Neural cell (in vitro differentiated cells): ENCODE data around the gene FBXO3.

Source experiments
- EP300 ChIP-seq: fragments of 450-650 bp; conservative IDR thresholded peaks from 2 replicates; pipeline ENCODE4 v1.6.1; 2014; ENCODE audit warnings: antibody characterized with exemption, mild to moderate bottlenecking, moderate library complexity; ENCODE audit not compliant: poor library complexity, severe bottlenecking
- EZH2 ChIP-seq: fragments of 200-600, 300-800 bp; shearing (Covaris generic), sonication (generic); IDR thresholded peaks from 2 replicates; pipeline ENCODE4 v1.6.1; 2014; ENCODE audit warnings: antibody characterized with exemption, low read length, borderline replicate concordance, mild to moderate bottlenecking; ENCODE audit not compliant: insufficient read depth, poor library complexity, severe bottlenecking
- POLR2AphosphoS5 ChIP-seq: IDR thresholded peaks from 2 replicates; pipeline ENCODE4 v1.6.1; 2012
- RAD21 ChIP-seq: fragments of 450-650 bp; conservative IDR thresholded peaks from 2 replicates; pipeline ENCODE4 v1.6.1; 2014; ENCODE audit warnings: antibody characterized with exemption, mild to moderate bottlenecking, moderate library complexity
- SMC3 ChIP-seq: fragments of 450-650 bp; conservative IDR thresholded peaks from 2 replicates; pipeline ENCODE4 v1.6.1; 2014; ENCODE audit warnings: antibody characterized with exemption, mild to moderate bottlenecking, moderate library complexity; ENCODE audit not compliant: poor library complexity
- TAF1 ChIP-seq: IDR thresholded peaks from 2 replicates; pipeline ENCODE4 v1.6.1; 2012; ENCODE audit warnings: low read depth
- TF ChIP-seq, protein P1 (sequence below): fragments of 450-650 bp; IDR thresholded peaks from 2 replicates; pipeline ENCODE4 v1.5.1; 2014; ENCODE audit warnings: antibody characterized with exemption, mild to moderate bottlenecking, moderate library complexity; ENCODE audit not compliant: poor library complexity, severe bottlenecking
- TF ChIP-seq, protein P2 (sequence below): IDR thresholded peaks from 2 replicates; pipeline ENCODE4 v1.6.1; 2012; ENCODE audit warnings: borderline replicate concordance

DNA sequence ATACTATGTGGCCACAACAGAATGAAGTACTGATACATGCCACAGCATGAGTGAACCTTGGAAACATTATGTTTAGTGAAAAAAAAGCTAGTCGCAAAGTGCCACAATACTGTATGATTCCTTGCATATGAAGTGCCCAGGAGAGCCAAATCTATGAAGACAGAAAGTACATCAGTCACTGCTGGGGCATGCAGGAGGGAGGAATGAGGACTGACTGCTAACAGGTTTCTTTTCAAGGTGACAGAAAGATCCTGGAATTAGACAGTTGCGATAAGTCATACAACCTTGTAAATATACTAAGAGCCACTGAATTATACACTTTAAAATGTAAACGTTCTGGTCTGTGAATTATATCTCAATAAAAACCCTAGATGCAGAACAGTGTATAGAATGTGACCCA is 61.9 kb downstream of the FBXO3 start:
- TF ChIP-seq RAD21: no peak
- TF ChIP-seq, protein P1, sequence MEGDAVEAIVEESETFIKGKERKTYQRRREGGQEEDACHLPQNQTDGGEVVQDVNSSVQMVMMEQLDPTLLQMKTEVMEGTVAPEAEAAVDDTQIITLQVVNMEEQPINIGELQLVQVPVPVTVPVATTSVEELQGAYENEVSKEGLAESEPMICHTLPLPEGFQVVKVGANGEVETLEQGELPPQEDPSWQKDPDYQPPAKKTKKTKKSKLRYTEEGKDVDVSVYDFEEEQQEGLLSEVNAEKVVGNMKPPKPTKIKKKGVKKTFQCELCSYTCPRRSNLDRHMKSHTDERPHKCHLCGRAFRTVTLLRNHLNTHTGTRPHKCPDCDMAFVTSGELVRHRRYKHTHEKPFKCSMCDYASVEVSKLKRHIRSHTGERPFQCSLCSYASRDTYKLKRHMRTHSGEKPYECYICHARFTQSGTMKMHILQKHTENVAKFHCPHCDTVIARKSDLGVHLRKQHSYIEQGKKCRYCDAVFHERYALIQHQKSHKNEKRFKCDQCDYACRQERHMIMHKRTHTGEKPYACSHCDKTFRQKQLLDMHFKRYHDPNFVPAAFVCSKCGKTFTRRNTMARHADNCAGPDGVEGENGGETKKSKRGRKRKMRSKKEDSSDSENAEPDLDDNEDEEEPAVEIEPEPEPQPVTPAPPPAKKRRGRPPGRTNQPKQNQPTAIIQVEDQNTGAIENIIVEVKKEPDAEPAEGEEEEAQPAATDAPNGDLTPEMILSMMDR: no peak
- no peak for TF ChIP-seq EP300
- no peak for TF ChIP-seq EZH2
- TF ChIP-seq POLR2AphosphoS5: no peak
- TF ChIP-seq, protein P2, sequence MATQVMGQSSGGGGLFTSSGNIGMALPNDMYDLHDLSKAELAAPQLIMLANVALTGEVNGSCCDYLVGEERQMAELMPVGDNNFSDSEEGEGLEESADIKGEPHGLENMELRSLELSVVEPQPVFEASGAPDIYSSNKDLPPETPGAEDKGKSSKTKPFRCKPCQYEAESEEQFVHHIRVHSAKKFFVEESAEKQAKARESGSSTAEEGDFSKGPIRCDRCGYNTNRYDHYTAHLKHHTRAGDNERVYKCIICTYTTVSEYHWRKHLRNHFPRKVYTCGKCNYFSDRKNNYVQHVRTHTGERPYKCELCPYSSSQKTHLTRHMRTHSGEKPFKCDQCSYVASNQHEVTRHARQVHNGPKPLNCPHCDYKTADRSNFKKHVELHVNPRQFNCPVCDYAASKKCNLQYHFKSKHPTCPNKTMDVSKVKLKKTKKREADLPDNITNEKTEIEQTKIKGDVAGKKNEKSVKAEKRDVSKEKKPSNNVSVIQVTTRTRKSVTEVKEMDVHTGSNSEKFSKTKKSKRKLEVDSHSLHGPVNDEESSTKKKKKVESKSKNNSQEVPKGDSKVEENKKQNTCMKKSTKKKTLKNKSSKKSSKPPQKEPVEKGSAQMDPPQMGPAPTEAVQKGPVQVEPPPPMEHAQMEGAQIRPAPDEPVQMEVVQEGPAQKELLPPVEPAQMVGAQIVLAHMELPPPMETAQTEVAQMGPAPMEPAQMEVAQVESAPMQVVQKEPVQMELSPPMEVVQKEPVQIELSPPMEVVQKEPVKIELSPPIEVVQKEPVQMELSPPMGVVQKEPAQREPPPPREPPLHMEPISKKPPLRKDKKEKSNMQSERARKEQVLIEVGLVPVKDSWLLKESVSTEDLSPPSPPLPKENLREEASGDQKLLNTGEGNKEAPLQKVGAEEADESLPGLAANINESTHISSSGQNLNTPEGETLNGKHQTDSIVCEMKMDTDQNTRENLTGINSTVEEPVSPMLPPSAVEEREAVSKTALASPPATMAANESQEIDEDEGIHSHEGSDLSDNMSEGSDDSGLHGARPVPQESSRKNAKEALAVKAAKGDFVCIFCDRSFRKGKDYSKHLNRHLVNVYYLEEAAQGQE: no peak
- no peak for TF ChIP-seq TAF1
- TF ChIP-seq SMC3: no peak
